GM18517 (cell line): ENCODE data around the gene PCNA.
A peak's percentile ranks its signal among the peaks of the same experiment; 100 is the strongest.
"Not testable (repeated sequence)": the region's sequence is repeated elsewhere in the genome, so short reads cannot be mapped to it uniquely, and the experiment has no call there.

Experiments
- ATAC-seq: cut with Tn5 transposase; IDR thresholded peaks from one replicate; pipeline ENCODE4 v1.9.1; 2021; ENCODE audit warnings: mild to moderate bottlenecking, moderate library complexity; ENCODE audit not compliant: unreplicated experiment

Gene PCNA

GRCh38 chr20:5099909-5100308 lies 19.8 kb downstream of the PCNA start:
- ATAC-seq = not testable (repeated sequence)

- ATAC-seq = not testable (repeated sequence)
Measured at GRCh38 chr20:5099009-5099408, 20.7 kb downstream of the PCNA start.

GRCh38 chr20:5096463-5096862 lies 23.3 kb downstream of the PCNA start:
- no peak for ATAC-seq

GRCh38 chr20:5095931-5096330 lies 23.8 kb downstream of the PCNA start:
- ATAC-seq = no peak

- no peak for ATAC-seq
Measured at GRCh38 chr20:5095454-5095853, 24.3 kb downstream of the PCNA start.

- ATAC-seq = no peak
Measured at GRCh38 chr20:5092765-5093339, 26.9 kb downstream of the PCNA start.

- ATAC-seq = no peak
Measured at GRCh38 chr20:5091902-5092301, 27.9 kb downstream of the PCNA start.

- no peak for ATAC-seq
Measured at GRCh38 chr20:5090191-5090590, 29.6 kb downstream of the PCNA start.

- ATAC-seq = no peak
Measured at GRCh38 chr20:5088688-5089087, 31.1 kb downstream of the PCNA start.

- ATAC-seq = no peak
Measured at GRCh38 chr20:5085380-5085779, 34.4 kb downstream of the PCNA start.

GRCh38 chr20:5080384-5080877 lies 39.3 kb downstream of the PCNA start:
- ATAC-seq = peak; percentile 39

GRCh38 chr20:5078399-5078958 lies 41.3 kb downstream of the PCNA start:
- ATAC-seq = peak; percentile 97

GRCh38 chr20:5077761-5078387 lies 41.9 kb downstream of the PCNA start:
- ATAC-seq = no peak

GRCh38 chr20:5076913-5077312 lies 42.8 kb downstream of the PCNA start:
- not testable (repeated sequence) for ATAC-seq

- no peak for ATAC-seq
Measured at GRCh38 chr20:5074232-5074674, 45.5 kb downstream of the PCNA start.

GRCh38 chr20:5073660-5074231 lies 46.0 kb downstream of the PCNA start:
- no peak for ATAC-seq

- ATAC-seq = no peak
Measured at GRCh38 chr20:5072756-5073659, 46.8 kb downstream of the PCNA start.

- not testable (repeated sequence) for ATAC-seq
Measured at GRCh38 chr20:5071942-5072341, 47.8 kb downstream of the PCNA start.

GRCh38 chr20:5070570-5070969 lies 49.2 kb downstream of the PCNA start:
- ATAC-seq = no peak

GRCh38 chr20:5070081-5070480 lies 49.7 kb downstream of the PCNA start:
- ATAC-seq = no peak
